HEK293 (cell line): ENCODE data around the gene NPAT.

Source experiments
- CTCF ChIA-PET: fragments of 350-600 bp; formaldehyde crosslinking; extraction: SDS; loops from one replicate; lab custom pipeline; 2021; ENCODE audit warnings: antibody characterized with exemption; lab: Yijun Ruan, JAX
- POLR2A ChIA-PET: fragments of 300-600 bp; formaldehyde crosslinking; extraction: SDS; loops from one replicate; lab custom pipeline; 2020; ENCODE audit warnings: antibody characterized with exemption, inconsistent platforms; lab: Yijun Ruan, JAX
- H3K27ac ChIP-seq: fragments of 200-500 bp; sonication (Bioruptor generic); 2 replicates; pipeline ENCODE4 v1.5.1; 2014; ENCODE audit warnings: low read depth, low read length, control low read depth, inconsistent platforms; ENCODE audit errors: extremely low read depth
- H3K36me3 ChIP-seq, 2 experiments: fragments of 200-500 bp in 1 of 2; sonication (Bioruptor generic) in 1 of 2; 1 replicate in 1 of 2; 2 replicates in 1 of 2; pipeline ENCODE4 v1.5.1; 2014 to 2017; ENCODE audit warnings: inconsistent platforms in 2 of 2, low read length in 2 of 2; ENCODE audit not compliant: control insufficient read depth in 2 of 2, insufficient read depth in 1 of 2
- H3K4me1 ChIP-seq: fragments of 200-500 bp; sonication (Bioruptor generic); 2 replicates; pipeline ENCODE4 v1.5.1; 2014; ENCODE audit warnings: mild to moderate bottlenecking, low read length, inconsistent platforms; ENCODE audit not compliant: control insufficient read depth, insufficient read depth
- H3K4me3 ChIP-seq: 2 replicates; pipeline ENCODE4 v1.5.1; 2011; ENCODE audit warnings: low read depth, mild to moderate bottlenecking, control low read depth, low read length, moderate library complexity
- H3K9me3 ChIP-seq: fragments of 200-500 bp; sonication (Bioruptor generic); 2 replicates; pipeline ENCODE4 v1.5.1; 2014; ENCODE audit warnings: low read depth, low read length, inconsistent platforms; ENCODE audit not compliant: control insufficient read depth, insufficient read depth
- FEZF1 ChIP-seq: fragments of 450-650 bp; formaldehyde crosslinking; IDR thresholded peaks from 2 replicates; pipeline ENCODE4 v1.5.1; 2016; ENCODE audit warnings: missing biosample characterization, missing genetic modification characterization
- KLF17 ChIP-seq: fragments of 450-650 bp; formaldehyde crosslinking; IDR thresholded peaks from 2 replicates; pipeline ENCODE4 v1.5.1; 2016; ENCODE audit warnings: missing biosample characterization, missing genetic modification characterization
- KLF7 ChIP-seq: fragments of 450-650 bp; formaldehyde crosslinking; IDR thresholded peaks from 2 replicates; pipeline ENCODE4 v1.5.1; 2016; ENCODE audit warnings: missing biosample characterization, missing genetic modification characterization, borderline replicate concordance
- PRDM10 ChIP-seq: fragments of 450-650 bp; formaldehyde crosslinking; IDR thresholded peaks from 2 replicates; pipeline ENCODE4 v1.5.1; 2016; ENCODE audit warnings: missing biosample characterization, missing genetic modification characterization
- SCRT2 ChIP-seq: fragments of 450-650 bp; formaldehyde crosslinking; IDR thresholded peaks from 2 replicates; pipeline ENCODE4 v1.5.1; 2016; ENCODE audit warnings: missing biosample characterization, missing genetic modification characterization
- SP7 ChIP-seq: fragments of 450-650 bp; formaldehyde crosslinking; IDR thresholded peaks from 2 replicates; pipeline ENCODE4 v1.5.1; 2016; ENCODE audit warnings: missing biosample characterization, missing genetic modification characterization
- TCF7L2 ChIP-seq: IDR thresholded peaks from 2 replicates; pipeline ENCODE4 v1.6.1; 2011; ENCODE audit warnings: low read depth, mild to moderate bottlenecking, inconsistent platforms, low read length, moderate library complexity, borderline replicate concordance
- WT1 ChIP-seq: fragments of 450-650 bp; formaldehyde crosslinking; IDR thresholded peaks from 2 replicates; pipeline ENCODE4 v1.5.1; 2016; ENCODE audit warnings: missing biosample characterization, missing genetic modification characterization
- ZBTB44 ChIP-seq: fragments of 450-650 bp; IDR thresholded peaks from 2 replicates; pipeline ENCODE4 v1.5.1; 2018; ENCODE audit warnings: missing biosample characterization, mild to moderate bottlenecking, missing genetic modification characterization
- ZBTB48 ChIP-seq: fragments of 450-650 bp; formaldehyde crosslinking; IDR thresholded peaks from 2 replicates; pipeline ENCODE4 v1.5.1; 2016; ENCODE audit warnings: missing biosample characterization, missing genetic modification characterization
- ZEB2 ChIP-seq: fragments of 450-650 bp; formaldehyde crosslinking; IDR thresholded peaks from 2 replicates; pipeline ENCODE4 v1.5.1; 2016; ENCODE audit warnings: missing biosample characterization, missing genetic modification characterization
- ZIC2 ChIP-seq: fragments of 450-650 bp; formaldehyde crosslinking; IDR thresholded peaks from 2 replicates; pipeline ENCODE4 v1.5.1; 2016; ENCODE audit warnings: missing biosample characterization, missing genetic modification characterization
- ZNF16 ChIP-seq: fragments of 450-650 bp; formaldehyde crosslinking; IDR thresholded peaks from 2 replicates; pipeline ENCODE4 v1.5.1; 2016; ENCODE audit warnings: low read depth, missing biosample characterization, missing genetic modification characterization
- ZNF211 ChIP-seq: fragments of 450-650 bp; formaldehyde crosslinking; IDR thresholded peaks from 2 replicates; pipeline ENCODE4 v1.5.1; 2016; ENCODE audit warnings: low read depth, missing biosample characterization, missing genetic modification characterization
- ZNF416 ChIP-seq: fragments of 450-650 bp; formaldehyde crosslinking; IDR thresholded peaks from 2 replicates; pipeline ENCODE4 v1.5.1; 2016; ENCODE audit warnings: missing biosample characterization, missing genetic modification characterization
- ZNF433 ChIP-seq: fragments of 450-650 bp; formaldehyde crosslinking; IDR thresholded peaks from 2 replicates; pipeline ENCODE4 v1.5.1; 2016; ENCODE audit warnings: missing biosample characterization, missing genetic modification characterization, low read depth
- ZNF488 ChIP-seq: fragments of 450-650 bp; formaldehyde crosslinking; IDR thresholded peaks from 2 replicates; pipeline ENCODE4 v1.5.1; 2016; ENCODE audit warnings: missing biosample characterization, missing genetic modification characterization
- ZNF510 ChIP-seq: fragments of 450-650 bp; formaldehyde crosslinking; IDR thresholded peaks from 2 replicates; pipeline ENCODE4 v1.5.1; 2018; ENCODE audit warnings: mild to moderate bottlenecking, missing genetic modification characterization, missing biosample characterization; ENCODE audit not compliant: insufficient replicate concordance
- ZNF560 ChIP-seq: fragments of 450-650 bp; formaldehyde crosslinking; IDR thresholded peaks from 2 replicates; pipeline ENCODE4 v1.5.1; 2017; ENCODE audit warnings: missing biosample characterization, missing genetic modification characterization, borderline replicate concordance
- ZNF600 ChIP-seq: fragments of 450-650 bp; formaldehyde crosslinking; IDR thresholded peaks from 2 replicates; pipeline ENCODE4 v1.5.1; 2016; ENCODE audit warnings: missing biosample characterization, missing genetic modification characterization
- ZNF777 ChIP-seq: fragments of 450-650 bp; formaldehyde crosslinking; IDR thresholded peaks from 2 replicates; pipeline ENCODE4 v1.5.1; 2017; ENCODE audit warnings: missing biosample characterization, missing genetic modification characterization, borderline replicate concordance

NPAT gene

GRCh38 chr11:108131993-108132392 lies 90.4 kb downstream of the NPAT start:
- POLR2A ChIA-PET, result no interaction called here
- H3K4me3 ChIP-seq, result no peak overlapping the region
- CTCF ChIA-PET, result no interaction called here
- H3K27ac ChIP-seq, result no peak overlapping the region
- H3K36me3 ChIP-seq, result peaks cover 3 to 38% of the 10 kb centered on the region in 2 experiments; a peak in 2 of 3 replicates
- H3K4me1 ChIP-seq, result no peaks in the 10 kb centered on the region
- no peaks in the 10 kb centered on the region for H3K9me3 ChIP-seq
- TF ChIP-seq ZNF211 (tag by site-specific recombination), result no peak
- TF ChIP-seq ZNF510 (tag by site-specific recombination), result no peak
- TF ChIP-seq ZNF16 (tag by site-specific recombination), result no peak
- TF ChIP-seq ZNF777 (tag by site-specific recombination), result no peak
- no peak for TF ChIP-seq ZNF488
- TF ChIP-seq SCRT2, result no peak
- no peak for TF ChIP-seq ZEB2 (tag by site-specific recombination)

- Histone ChIP-seq H3K27ac (no peak overlapping the region), H3K36me3 (peaks cover 0 to 23% of the 10 kb centered on the region in 2 experiments; a peak in 2 of 3 replicates), H3K9me3 (no peaks in the 10 kb centered on the region), H3K4me1 (no peaks in the 10 kb centered on the region), H3K4me3 (no peak overlapping the region)
- POLR2A ChIA-PET, result no interaction called here
- peak; percentile 73 for TF ChIP-seq PRDM10 (tag by site-specific recombination)
- TF ChIP-seq ZBTB44 (tag by site-specific recombination), result no peak
- CTCF ChIA-PET, result interaction anchor here (1.0 kb wide), 1 partner anchor 9 kb away, joined by 3 read pairs; no protein-coding TSS in a partner anchor
Observed at GRCh38 chr11:108128772-108129171, 93.7 kb downstream of the NPAT start.

- H3K4me1 ChIP-seq, result no peaks in the 10 kb centered on the region
- ChIA-PET POLR2A (no interaction called here), CTCF (no interaction called here)
- peaks cover 0 to 10% of the 10 kb centered on the region in 2 experiments; a peak in 1 of 3 replicates for H3K36me3 ChIP-seq
- TF ChIP-seq ZNF416 (tag by site-specific recombination), result no peak
- peak; percentile 56 for TF ChIP-seq SP7
- H3K4me3 ChIP-seq, result no peak overlapping the region
- H3K27ac ChIP-seq, result no peak overlapping the region
- H3K9me3 ChIP-seq, result no peaks in the 10 kb centered on the region
Observed at GRCh38 chr11:108125096-108125495, 97.3 kb downstream of the NPAT start.

- CTCF ChIA-PET, result interaction anchor here (0.6 kb wide), 2 partner anchors 183 to 381 kb away, joined by 3 read pairs; no protein-coding TSS in a partner anchor
- TF ChIP-seq KLF7 (tag by site-specific recombination), result peak; percentile 28; the same call in 1 of the 2 replicates
- TF ChIP-seq KLF17, result peak; percentile 84
- TF ChIP-seq ZBTB48 (tag by site-specific recombination), result peak; percentile 87
- TF ChIP-seq ZNF433 (tag by site-specific recombination), result no peak
- peak; percentile 85 for TF ChIP-seq ZNF600 (tag by site-specific recombination)
- TF ChIP-seq ZNF560 (tag by site-specific recombination), result no peak
- TF ChIP-seq WT1, result 0 out of 2 replicates have a peak, but pooled peaks have one; percentile 24
- peak; percentile 36; the same call in 1 of the 2 replicates for TF ChIP-seq TCF7L2
- TF ChIP-seq FEZF1, result peak; percentile 60; the same call in 1 of the 2 replicates
- TF ChIP-seq ZIC2 (tag by site-specific recombination), result peak; percentile 53
- Histone ChIP-seq H3K27ac (no peak overlapping the region), H3K4me1 (no peaks in the 10 kb centered on the region), H3K36me3 (peaks cover 0 to 6% of the 10 kb centered on the region in 2 experiments; a peak in 1 of 3 replicates), H3K4me3 (peak overlapping the region; percentile 86), H3K9me3 (no peaks in the 10 kb centered on the region)
- POLR2A ChIA-PET, result no interaction called here
Observed at GRCh38 chr11:108122166-108122628, 100.2 kb downstream of the NPAT start.
